22Rv1 (cell line): ENCODE data around the gene ARTN.

ENCODE experiments used
- ZFX ChIP-seq: fragments of 450-650 bp; IDR thresholded peaks from 2 replicates; pipeline ENCODE4 v1.6.1; 2017; ENCODE audit warnings: antibody characterized with exemption, borderline replicate concordance
- TF ChIP-seq, protein P1 (sequence below): fragments of 450-650 bp; IDR thresholded peaks from 2 replicates; pipeline ENCODE4 v1.5.1; 2017; ENCODE audit warnings: mild to moderate bottlenecking

GRCh38 chr1:43930949-43931275 lies 2.7 kb upstream of the ARTN start:
- TF ChIP-seq, protein P1, sequence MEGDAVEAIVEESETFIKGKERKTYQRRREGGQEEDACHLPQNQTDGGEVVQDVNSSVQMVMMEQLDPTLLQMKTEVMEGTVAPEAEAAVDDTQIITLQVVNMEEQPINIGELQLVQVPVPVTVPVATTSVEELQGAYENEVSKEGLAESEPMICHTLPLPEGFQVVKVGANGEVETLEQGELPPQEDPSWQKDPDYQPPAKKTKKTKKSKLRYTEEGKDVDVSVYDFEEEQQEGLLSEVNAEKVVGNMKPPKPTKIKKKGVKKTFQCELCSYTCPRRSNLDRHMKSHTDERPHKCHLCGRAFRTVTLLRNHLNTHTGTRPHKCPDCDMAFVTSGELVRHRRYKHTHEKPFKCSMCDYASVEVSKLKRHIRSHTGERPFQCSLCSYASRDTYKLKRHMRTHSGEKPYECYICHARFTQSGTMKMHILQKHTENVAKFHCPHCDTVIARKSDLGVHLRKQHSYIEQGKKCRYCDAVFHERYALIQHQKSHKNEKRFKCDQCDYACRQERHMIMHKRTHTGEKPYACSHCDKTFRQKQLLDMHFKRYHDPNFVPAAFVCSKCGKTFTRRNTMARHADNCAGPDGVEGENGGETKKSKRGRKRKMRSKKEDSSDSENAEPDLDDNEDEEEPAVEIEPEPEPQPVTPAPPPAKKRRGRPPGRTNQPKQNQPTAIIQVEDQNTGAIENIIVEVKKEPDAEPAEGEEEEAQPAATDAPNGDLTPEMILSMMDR, result no peak
- no peak for TF ChIP-seq ZFX
